Nephron progenitor cell (in vitro differentiated cells): ENCODE measurements around the gene MYF6.
A peak's percentile ranks its signal among the peaks of the same experiment; 100 is the strongest.

Source experiments
- DNase-seq: peaks from one replicate; pipeline ENCODE4 v3.0.0; 2021
- H3K27ac Mint-ChIP-seq: 2 replicates; pipeline ENCODE4 v1.8.0; 2021; ENCODE audit warnings: mild to moderate bottlenecking, moderate library complexity, mixed read lengths
- H3K27me3 Mint-ChIP-seq: 2 replicates; pipeline ENCODE4 v1.8.0; 2021; ENCODE audit warnings: mild to moderate bottlenecking, low read depth, mixed read lengths; ENCODE audit not compliant: poor library complexity
- H3K36me3 Mint-ChIP-seq: 2 replicates; pipeline ENCODE4 v1.8.0; 2021; ENCODE audit warnings: low read depth, mixed read lengths
- H3K4me1 Mint-ChIP-seq: 2 replicates; pipeline ENCODE4 v1.8.0; 2021; ENCODE audit warnings: mixed read lengths
- H3K4me3 Mint-ChIP-seq: 2 replicates; pipeline ENCODE4 v1.8.0; 2021; ENCODE audit warnings: mild to moderate bottlenecking, moderate library complexity, mixed read lengths
- H3K9me3 Mint-ChIP-seq: 2 replicates; pipeline ENCODE4 v1.8.0; 2021; ENCODE audit warnings: mild to moderate bottlenecking, moderate library complexity, mixed read lengths
- CTCF ChIP-seq: fragments of 200-600 bp; sonication (generic); IDR thresholded peaks from 2 replicates; pipeline ENCODE4 v1.5.0; 2021; ENCODE audit warnings: antibody characterized with exemption

MYF6 gene

GRCh38 chr12:80701388-80701787 lies 6.0 kb upstream of the MYF6 start:
- Mint-ChIP-seq H3K4me1 (peaks cover 14% of the 10 kb centered on the region), H3K9me3 (no peaks in the 10 kb centered on the region), H3K36me3 (no peaks in the 10 kb centered on the region), H3K27ac (no peak overlapping the region), H3K27me3 (peaks cover 13% of the 10 kb centered on the region), H3K4me3 (no peak overlapping the region)
- DNase-seq, result no peak
- no peak for TF ChIP-seq CTCF

- H3K27ac Mint-ChIP-seq, result no peak overlapping the region
- H3K36me3 Mint-ChIP-seq, result no peaks in the 10 kb centered on the region
- H3K9me3 Mint-ChIP-seq, result no peaks in the 10 kb centered on the region
- H3K4me1 Mint-ChIP-seq, result peaks cover 25% of the 10 kb centered on the region
- H3K27me3 Mint-ChIP-seq, result peaks cover 31% of the 10 kb centered on the region
- H3K4me3 Mint-ChIP-seq, result no peak overlapping the region
- no peak for TF ChIP-seq CTCF
- no peak for DNase-seq
Observed at GRCh38 chr12:80702889-80703805, 4.3 kb upstream of the MYF6 start.

- Mint-ChIP-seq H3K4me3 (no peak overlapping the region), H3K27me3 (peaks cover 39% of the 10 kb centered on the region), H3K4me1 (peaks cover 37% of the 10 kb centered on the region), H3K9me3 (no peaks in the 10 kb centered on the region), H3K27ac (no peak overlapping the region), H3K36me3 (no peaks in the 10 kb centered on the region)
- DNase-seq, result no peak
- no peak for TF ChIP-seq CTCF
Observed at GRCh38 chr12:80704420-80704819, 3.0 kb upstream of the MYF6 start.

GRCh38 chr12:80707830-80708258 lies 410 bp downstream of the MYF6 start:
- H3K36me3 Mint-ChIP-seq, result no peaks in the 10 kb centered on the region
- peak overlapping the region; percentile 87 for H3K4me3 Mint-ChIP-seq
- H3K9me3 Mint-ChIP-seq, result no peaks in the 10 kb centered on the region
- peaks cover 60% of the 10 kb centered on the region for H3K27me3 Mint-ChIP-seq
- peaks cover 51% of the 10 kb centered on the region for H3K4me1 Mint-ChIP-seq
- H3K27ac Mint-ChIP-seq, result no peak overlapping the region
- no peak for TF ChIP-seq CTCF
- DNase-seq, result peak; percentile 27

- Mint-ChIP-seq H3K27me3 (peaks cover 64% of the 10 kb centered on the region), H3K4me1 (peaks cover 50% of the 10 kb centered on the region), H3K36me3 (no peaks in the 10 kb centered on the region), H3K9me3 (no peaks in the 10 kb centered on the region), H3K4me3 (peak overlapping the region; percentile 87), H3K27ac (no peak overlapping the region)
- DNase-seq, result peak; percentile 49
- no peak for TF ChIP-seq CTCF
Observed at GRCh38 chr12:80708259-80708974, 983 bp downstream of the MYF6 start.
